ENCODE measurements around the gene BEND7. TPM values are rescaled to one million over a fixed set of nuclear protein-coding genes. Genes with fewer than 3 reads are reported as not detected.

BEND7 gene
- total and polyA plus RNA-seq, 2 donors (not counting 3 experiments of a cell fraction or from before 2014, with no cell fraction given): 7.3 to 31.7 TPM

GRCh38 chr10:13457958-13458686 lies 70.7 kb downstream of the BEND7 start:
- TF ChIP-seq JUN (IDR thresholded peaks at IDR 0.05; ENCODE audit: borderline replicate concordance, insufficient read depth, insufficient read length, low read depth) (no peak), GATA2 (IDR thresholded peaks at IDR 0.05; ENCODE audit: insufficient read depth, insufficient read length, low read depth, low read length) (no peak), EZH2 (IDR thresholded peaks at IDR 0.05; ENCODE audit: borderline replicate concordance, low read depth, low read length, severe bottlenecking) (no peak), POLR2A (IDR thresholded peaks at IDR 0.05; ENCODE audit: low read depth, low read length) (no peak)
- no peak for DNase-seq (ENCODE audit: low read depth, low spot score)
- Histone ChIP-seq H3K27ac (ENCODE audit: insufficient read depth, low read depth, low read length) (no peak overlapping the region), H3K36me3 (ENCODE audit: control insufficient read depth in 2 of 2, extremely low read depth in 1 of 2, insufficient read depth in 2 of 2, low read length in 2 of 2) (no peaks in the 10 kb centered on the region), H3K79me2 (ENCODE audit: control insufficient read depth, insufficient read depth, low read length) (no peaks in the 10 kb centered on the region), H2AFZ (ENCODE audit: low read depth, low read length) (no peak overlapping the region), H4K20me1 (replicated peaks; ENCODE audit: control insufficient read depth, extremely low read depth, insufficient read depth, low read length) (no peaks in the 10 kb centered on the region), H3K9ac (replicated peaks; ENCODE audit: extremely low read depth, insufficient read depth, low read length) (no peak overlapping the region), H3K4me3 (replicated peaks in 1 of 3; ENCODE audit: insufficient read depth in 1 of 3, low read depth in 1 of 3, low read length in 3 of 3) (no peak overlapping the region), H3K9me1 (replicated peaks; ENCODE audit: control insufficient read depth, extremely low read depth, insufficient read depth, low read length) (no peaks in the 10 kb centered on the region), H3K4me2 (ENCODE audit: insufficient read depth, low read length) (no peak overlapping the region), H3K27me3 (ENCODE audit: control insufficient read depth in 2 of 2, insufficient read depth in 2 of 2, low read length in 2 of 2) (no peaks in the 10 kb centered on the region), H3K9me3 (replicated peaks; ENCODE audit: control insufficient read depth, insufficient read depth, low read length) (no peaks in the 10 kb centered on the region), H3K4me1 (ENCODE audit: control insufficient read depth, extremely low read depth, insufficient read depth, low read length) (no peaks in the 10 kb centered on the region)
- ChIA-PET CTCF (no interaction called here), POLR2A (no interaction called here)
- dilution Hi-C loops (cut with MboI; ENCODE audit: extremely low pct_ligation_motif_present, low sequenced_read_pairs) (no loop called here), intact Hi-C loops (cut with micrococcal nuclease) (no loop called here)
- no TSS peak for BruUV-seq (replicated peaks)
- no peak for FAIRE-seq

DNA sequence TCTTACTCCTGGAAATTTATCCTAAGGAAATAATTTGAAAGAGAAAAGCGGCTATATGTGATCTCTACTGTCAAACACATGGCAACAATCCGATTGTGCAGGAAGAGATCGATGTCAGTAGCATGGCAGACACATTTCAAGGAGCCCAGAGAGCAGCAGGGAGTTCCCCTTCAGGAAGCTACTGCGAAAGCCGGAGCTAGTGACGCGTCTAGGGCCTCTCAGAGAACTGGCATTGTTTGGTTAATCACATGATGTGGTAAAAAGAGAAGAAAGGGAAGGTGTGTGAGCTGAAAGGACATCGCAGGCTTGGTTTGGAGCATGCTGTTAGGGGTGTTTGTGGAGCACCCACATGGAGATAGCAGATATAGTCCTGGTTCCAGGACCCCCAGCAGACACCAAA lies 74.9 kb downstream of the BEND7 start:
- no peaks in the 10 kb centered on the region for H3K4me1 ChIP-seq (ENCODE audit: control insufficient read depth, extremely low read depth, insufficient read depth, low read length)
- no peaks in the 10 kb centered on the region for H3K9me3 ChIP-seq (replicated peaks; ENCODE audit: control insufficient read depth, insufficient read depth, low read length)
- DNase-seq (ENCODE audit: low read depth, low spot score) (no peak), FAIRE-seq (no peak)
- H3K9me1 ChIP-seq (replicated peaks; ENCODE audit: control insufficient read depth, extremely low read depth, insufficient read depth, low read length): no peaks in the 10 kb centered on the region
- H3K27ac ChIP-seq (ENCODE audit: insufficient read depth, low read depth, low read length): no peak overlapping the region
- H3K27me3 ChIP-seq (ENCODE audit: control insufficient read depth in 2 of 2, insufficient read depth in 2 of 2, low read length in 2 of 2): no peaks in the 10 kb centered on the region
- H4K20me1 ChIP-seq (replicated peaks; ENCODE audit: control insufficient read depth, extremely low read depth, insufficient read depth, low read length): no peaks in the 10 kb centered on the region
- no peaks in the 10 kb centered on the region for H3K79me2 ChIP-seq (ENCODE audit: control insufficient read depth, insufficient read depth, low read length)
- no peak for TF ChIP-seq JUN (IDR thresholded peaks at IDR 0.05; ENCODE audit: borderline replicate concordance, insufficient read depth, insufficient read length, low read depth)
- no peak for TF ChIP-seq GATA2 (IDR thresholded peaks at IDR 0.05; ENCODE audit: insufficient read depth, insufficient read length, low read depth, low read length)
- no peak for TF ChIP-seq POLR2AphosphoS5 (IDR thresholded peaks at IDR 0.05; ENCODE audit: insufficient read depth, low read depth, low read length)
- no peak for TF ChIP-seq EZH2 (IDR thresholded peaks at IDR 0.05; ENCODE audit: borderline replicate concordance, low read depth, low read length, severe bottlenecking)
- no peak for TF ChIP-seq FOS (IDR thresholded peaks at IDR 0.05; ENCODE audit: borderline replicate concordance, insufficient read depth, low read length)
- TF ChIP-seq MYC (IDR thresholded peaks at IDR 0.05; ENCODE audit: low read depth, low read length): no peak
- TF ChIP-seq POLR2A (IDR thresholded peaks at IDR 0.05; ENCODE audit: low read depth, low read length): no peak
- no peak for TF ChIP-seq MAX (IDR thresholded peaks at IDR 0.05; ENCODE audit: insufficient read depth, insufficient read length)
- TF ChIP-seq, protein P1, sequence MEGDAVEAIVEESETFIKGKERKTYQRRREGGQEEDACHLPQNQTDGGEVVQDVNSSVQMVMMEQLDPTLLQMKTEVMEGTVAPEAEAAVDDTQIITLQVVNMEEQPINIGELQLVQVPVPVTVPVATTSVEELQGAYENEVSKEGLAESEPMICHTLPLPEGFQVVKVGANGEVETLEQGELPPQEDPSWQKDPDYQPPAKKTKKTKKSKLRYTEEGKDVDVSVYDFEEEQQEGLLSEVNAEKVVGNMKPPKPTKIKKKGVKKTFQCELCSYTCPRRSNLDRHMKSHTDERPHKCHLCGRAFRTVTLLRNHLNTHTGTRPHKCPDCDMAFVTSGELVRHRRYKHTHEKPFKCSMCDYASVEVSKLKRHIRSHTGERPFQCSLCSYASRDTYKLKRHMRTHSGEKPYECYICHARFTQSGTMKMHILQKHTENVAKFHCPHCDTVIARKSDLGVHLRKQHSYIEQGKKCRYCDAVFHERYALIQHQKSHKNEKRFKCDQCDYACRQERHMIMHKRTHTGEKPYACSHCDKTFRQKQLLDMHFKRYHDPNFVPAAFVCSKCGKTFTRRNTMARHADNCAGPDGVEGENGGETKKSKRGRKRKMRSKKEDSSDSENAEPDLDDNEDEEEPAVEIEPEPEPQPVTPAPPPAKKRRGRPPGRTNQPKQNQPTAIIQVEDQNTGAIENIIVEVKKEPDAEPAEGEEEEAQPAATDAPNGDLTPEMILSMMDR (IDR thresholded peaks at IDR 0.05; ENCODE audit: extremely low read depth in 1 of 2, insufficient read depth in 1 of 2, low read depth in 1 of 2, low read length in 2 of 2): no peak
- BruUV-seq (replicated peaks): no TSS peak
- intact Hi-C loops (cut with micrococcal nuclease): no loop called here
- CTCF ChIA-PET: interaction anchor here (1.0 to 1.3 kb wide), 2 partner anchors 14 to 83 kb away, joined by 3 read pairs; no protein-coding TSS in a partner anchor
- POLR2A ChIA-PET: no interaction called here
- no peak overlapping the region for H3K4me2 ChIP-seq (ENCODE audit: insufficient read depth, low read length)
- no peak overlapping the region for H3K4me3 ChIP-seq (replicated peaks in 1 of 3; ENCODE audit: insufficient read depth in 1 of 3, low read depth in 1 of 3, low read length in 3 of 3)
- H3K9ac ChIP-seq (replicated peaks; ENCODE audit: extremely low read depth, insufficient read depth, low read length): no peak overlapping the region
- no peaks in the 10 kb centered on the region for H3K36me3 ChIP-seq (ENCODE audit: control insufficient read depth in 2 of 2, extremely low read depth in 1 of 2, insufficient read depth in 2 of 2, low read length in 2 of 2)
- dilution Hi-C loops (cut with MboI; ENCODE audit: extremely low pct_ligation_motif_present, low sequenced_read_pairs): no loop called here
- H2AFZ ChIP-seq (ENCODE audit: low read depth, low read length): no peak overlapping the region
